Bronchial epithelial cell (primary cell): ENCODE measurements around the gene NMNAT2. TPM values are rescaled to one million over a fixed set of nuclear protein-coding genes. Genes with fewer than 3 reads are reported as not detected.

ENCODE experiments used
- DNase-seq: peaks from one replicate; pipeline ENCODE4 v3.0.0-alpha.2; 2010; ENCODE audit warnings: low read depth
- FAIRE-seq: peaks from 2 replicates; lab custom pipeline; 2011; peaks lifted over from hg19 to GRCh38; lab: Jason Lieb, UNC
- H3K27me3 ChIP-seq: 2 replicates; pipeline ENCODE4 v1.5.1; 2011; ENCODE audit warnings: low read length; ENCODE audit not compliant: control insufficient read depth, insufficient read depth
- H3K36me3 ChIP-seq: 2 replicates; pipeline ENCODE4 v1.5.1; 2011; ENCODE audit warnings: low read length; ENCODE audit not compliant: control insufficient read depth, insufficient read depth
- H3K4me3 ChIP-seq: 2 replicates; pipeline ENCODE4 v1.5.1; 2011; ENCODE audit warnings: mild to moderate bottlenecking, low read depth, low read length, control low read depth
- total RNA-seq: library from RNA; depleted of rRNA; stranded (reverse); fragments of >200 nt; gene quantifications from 2 replicates; pipeline ENCODE4 v1.2.1, GENCODE V29; 2014
- TF ChIP-seq, protein P1 (sequence below): IDR thresholded peaks from 2 replicates; pipeline ENCODE4 v1.5.1; 2011; ENCODE audit warnings: mild to moderate bottlenecking, moderate library complexity, low read length, control low read depth, inconsistent platforms; ENCODE audit not compliant: insufficient read depth, severe bottlenecking

The NMNAT2 gene
- total RNA-seq, 1 donor from 2014 or later, result 0.26 TPM

DNA sequence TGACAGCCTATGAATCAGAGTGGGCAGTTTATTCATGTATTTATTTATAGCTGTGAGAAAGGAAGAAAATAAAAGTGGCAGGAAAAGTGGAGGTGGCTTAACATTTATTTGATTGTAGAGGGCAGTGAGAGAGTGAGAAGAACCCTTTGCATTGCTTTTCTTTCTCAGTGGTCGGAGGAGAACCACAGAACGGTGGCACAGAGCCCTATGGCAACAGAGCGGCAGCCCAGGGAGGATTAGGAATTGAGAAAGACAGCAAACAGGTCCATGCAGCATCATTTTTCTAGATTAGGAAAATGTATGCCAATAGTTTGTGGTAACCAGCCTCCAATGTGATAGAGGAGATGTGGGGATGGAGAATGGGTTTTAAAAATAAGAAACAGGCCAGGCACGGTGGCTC is 53.1 kb downstream of the NMNAT2 start:
- H3K4me3 ChIP-seq, result no peak overlapping the region
- TF ChIP-seq, protein P1, sequence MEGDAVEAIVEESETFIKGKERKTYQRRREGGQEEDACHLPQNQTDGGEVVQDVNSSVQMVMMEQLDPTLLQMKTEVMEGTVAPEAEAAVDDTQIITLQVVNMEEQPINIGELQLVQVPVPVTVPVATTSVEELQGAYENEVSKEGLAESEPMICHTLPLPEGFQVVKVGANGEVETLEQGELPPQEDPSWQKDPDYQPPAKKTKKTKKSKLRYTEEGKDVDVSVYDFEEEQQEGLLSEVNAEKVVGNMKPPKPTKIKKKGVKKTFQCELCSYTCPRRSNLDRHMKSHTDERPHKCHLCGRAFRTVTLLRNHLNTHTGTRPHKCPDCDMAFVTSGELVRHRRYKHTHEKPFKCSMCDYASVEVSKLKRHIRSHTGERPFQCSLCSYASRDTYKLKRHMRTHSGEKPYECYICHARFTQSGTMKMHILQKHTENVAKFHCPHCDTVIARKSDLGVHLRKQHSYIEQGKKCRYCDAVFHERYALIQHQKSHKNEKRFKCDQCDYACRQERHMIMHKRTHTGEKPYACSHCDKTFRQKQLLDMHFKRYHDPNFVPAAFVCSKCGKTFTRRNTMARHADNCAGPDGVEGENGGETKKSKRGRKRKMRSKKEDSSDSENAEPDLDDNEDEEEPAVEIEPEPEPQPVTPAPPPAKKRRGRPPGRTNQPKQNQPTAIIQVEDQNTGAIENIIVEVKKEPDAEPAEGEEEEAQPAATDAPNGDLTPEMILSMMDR, result no peak
- H3K36me3 ChIP-seq, result no peaks in the 10 kb centered on the region
- H3K27me3 ChIP-seq, result no peaks in the 10 kb centered on the region
- FAIRE-seq (no peak), DNase-seq (no peak)

DNA sequence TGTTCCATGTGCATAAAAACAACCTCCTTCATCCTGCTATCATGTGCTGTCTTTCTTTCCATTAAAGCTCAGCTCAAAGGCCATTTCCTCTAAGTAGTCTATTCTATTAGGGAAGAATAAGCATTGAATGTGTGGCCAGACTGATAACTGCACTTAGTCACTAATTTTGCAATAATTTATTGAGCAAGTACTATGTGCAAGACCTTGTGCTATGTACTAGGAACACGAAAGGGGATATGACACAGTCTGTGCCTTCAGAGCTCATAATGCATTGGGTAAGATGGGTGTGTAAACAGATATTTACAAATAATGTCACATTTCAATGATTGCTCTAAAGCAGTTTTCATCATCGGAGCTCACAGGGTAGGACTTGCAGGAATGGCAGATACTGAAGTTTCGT is 54.2 kb downstream of the NMNAT2 start:
- H3K27me3 ChIP-seq, result peaks cover 2% of the 10 kb centered on the region
- TF ChIP-seq, protein P1, result no peak
- DNase-seq (peak; percentile 71), FAIRE-seq (no peak)
- no peak overlapping the region for H3K4me3 ChIP-seq
- no peaks in the 10 kb centered on the region for H3K36me3 ChIP-seq

DNA sequence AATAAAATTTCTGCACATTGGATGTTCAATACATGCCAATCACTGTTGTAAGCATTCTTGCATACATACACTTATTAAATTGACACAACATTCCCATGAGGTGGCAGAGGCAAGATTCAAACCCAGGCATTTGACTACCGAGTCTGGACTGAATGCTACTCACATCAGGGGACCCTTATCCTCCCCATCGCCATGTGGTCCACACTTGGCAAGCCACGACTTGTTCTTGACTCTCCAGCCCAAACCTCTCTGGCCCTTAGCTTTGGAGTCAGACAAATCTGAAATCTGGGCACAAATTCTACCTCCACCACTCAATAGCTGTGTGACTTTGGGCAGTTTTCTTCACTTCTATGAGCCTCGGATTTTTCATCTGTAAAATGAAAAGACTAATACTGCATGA is 57.1 kb downstream of the NMNAT2 start:
- DNase-seq, result no peak
- Histone ChIP-seq H3K36me3 (no peaks in the 10 kb centered on the region), H3K4me3 (no peak overlapping the region), H3K27me3 (peaks cover 2% of the 10 kb centered on the region)
- no peak for FAIRE-seq
- TF ChIP-seq, protein P1, result no peak

DNA sequence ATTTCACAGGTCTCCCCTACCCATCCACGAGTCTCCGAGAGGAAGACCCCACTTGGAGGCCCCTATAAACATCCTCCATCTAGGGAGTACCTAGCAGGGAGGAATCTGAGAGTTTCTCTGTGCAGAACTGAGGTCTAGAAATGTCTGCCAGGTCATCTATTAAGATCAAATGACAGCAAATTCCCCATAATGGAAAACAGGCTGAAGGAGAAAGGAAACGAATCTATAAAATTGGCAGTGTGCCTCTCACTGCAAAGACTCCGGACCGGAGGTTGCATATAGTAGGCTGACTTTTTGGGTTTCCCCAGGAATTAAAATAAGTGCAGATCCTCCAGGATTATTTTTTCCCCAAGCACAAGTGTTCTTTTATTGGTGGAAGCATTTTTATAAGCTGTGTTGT is 57.7 kb downstream of the NMNAT2 start:
- no peak for FAIRE-seq
- Histone ChIP-seq H3K36me3 (no peaks in the 10 kb centered on the region), H3K27me3 (peaks cover 2% of the 10 kb centered on the region), H3K4me3 (no peak overlapping the region)
- TF ChIP-seq, protein P1, result no peak
- DNase-seq, result no peak

DNA sequence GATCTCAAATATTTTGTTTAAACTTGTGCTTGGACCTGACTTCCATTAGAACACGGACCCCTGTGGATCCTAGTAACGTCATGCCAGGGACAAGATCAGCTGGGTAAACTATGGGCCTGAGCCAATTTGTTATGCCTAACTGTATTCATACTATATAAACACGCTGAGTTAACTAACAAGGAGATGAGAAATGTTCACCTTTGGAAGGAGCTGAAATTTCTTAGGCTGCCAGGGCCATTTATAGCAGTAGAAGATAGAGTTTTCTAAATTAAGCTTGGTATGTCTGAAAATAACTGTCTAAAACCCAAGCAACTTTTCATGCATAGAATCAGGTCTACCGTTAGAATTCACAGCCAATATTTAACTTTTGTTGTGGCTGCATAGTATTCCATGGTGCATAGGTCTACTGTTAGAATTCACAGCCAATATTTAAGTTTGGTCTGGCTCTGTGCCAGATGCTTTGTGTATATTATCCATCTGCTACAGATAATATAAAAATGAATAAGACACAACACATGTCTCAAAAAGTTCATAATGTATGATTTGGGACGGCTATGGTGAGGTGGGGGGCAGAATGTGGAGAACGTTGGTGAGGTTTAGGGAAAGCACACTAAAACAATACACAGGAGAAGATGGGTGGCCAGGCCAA is 61.5 kb downstream of the NMNAT2 start:
- Histone ChIP-seq H3K4me3 (no peak overlapping the region), H3K27me3 (peaks cover 2% of the 10 kb centered on the region), H3K36me3 (no peaks in the 10 kb centered on the region)
- DNase-seq, result no peak
- TF ChIP-seq, protein P1, result no peak
- FAIRE-seq, result no peak

DNA sequence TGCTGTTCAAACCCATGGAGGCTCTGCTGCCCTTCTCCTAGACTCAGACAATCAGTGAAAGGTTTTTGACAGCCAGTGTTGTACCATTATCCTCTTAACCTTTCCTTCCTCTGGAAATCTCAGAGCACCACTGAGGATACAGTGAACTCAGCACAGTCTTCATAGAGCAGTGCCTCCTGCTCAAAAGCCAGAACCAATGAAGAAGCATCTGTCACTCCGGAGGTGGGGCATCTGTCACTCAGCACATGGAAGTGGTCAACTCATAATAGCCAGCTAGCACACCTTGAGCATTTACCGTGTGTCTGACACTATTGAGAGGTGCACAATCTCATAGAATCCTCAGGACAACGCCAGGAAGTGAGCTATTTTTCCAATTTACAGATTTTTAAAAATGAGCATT is 62.4 kb downstream of the NMNAT2 start:
- TF ChIP-seq, protein P1, result no peak
- DNase-seq, result no peak
- no peak for FAIRE-seq
- no peak overlapping the region for H3K4me3 ChIP-seq
- peaks cover 2% of the 10 kb centered on the region for H3K27me3 ChIP-seq
- no peaks in the 10 kb centered on the region for H3K36me3 ChIP-seq
